Upper lobe of left lung (tissue), 4 donors: ENCODE measurements around the gene CNN2.

Experiments used
- EP300 ChIP-seq, 4 donors: sonication (generic); formaldehyde crosslinking; IDR thresholded peaks; one replicate each; pipeline ENCODE4 v1.5.1; 2017; ENCODE audit warnings: antibody characterized with exemption in 4 of 4, control low read depth in 2 of 4
- POLR2AphosphoS5 ChIP-seq, 2 donors: sonication (generic); formaldehyde crosslinking; IDR thresholded peaks; one replicate each; pipeline ENCODE4 v1.5.1; 2017; ENCODE audit warnings: antibody characterized with exemption in 2 of 2
- TF ChIP-seq, protein P1 (sequence below), 6 experiments: fragments of 450-650 bp in 4 of 6; fragments of 200-600 bp in 2 of 6; sonication (generic) in 2 of 6; IDR thresholded peaks; one replicate each; pipeline ENCODE4 v1.5.1; 2016 to 2019; ENCODE audit warnings: antibody characterized with exemption in 6 of 6

DNA sequence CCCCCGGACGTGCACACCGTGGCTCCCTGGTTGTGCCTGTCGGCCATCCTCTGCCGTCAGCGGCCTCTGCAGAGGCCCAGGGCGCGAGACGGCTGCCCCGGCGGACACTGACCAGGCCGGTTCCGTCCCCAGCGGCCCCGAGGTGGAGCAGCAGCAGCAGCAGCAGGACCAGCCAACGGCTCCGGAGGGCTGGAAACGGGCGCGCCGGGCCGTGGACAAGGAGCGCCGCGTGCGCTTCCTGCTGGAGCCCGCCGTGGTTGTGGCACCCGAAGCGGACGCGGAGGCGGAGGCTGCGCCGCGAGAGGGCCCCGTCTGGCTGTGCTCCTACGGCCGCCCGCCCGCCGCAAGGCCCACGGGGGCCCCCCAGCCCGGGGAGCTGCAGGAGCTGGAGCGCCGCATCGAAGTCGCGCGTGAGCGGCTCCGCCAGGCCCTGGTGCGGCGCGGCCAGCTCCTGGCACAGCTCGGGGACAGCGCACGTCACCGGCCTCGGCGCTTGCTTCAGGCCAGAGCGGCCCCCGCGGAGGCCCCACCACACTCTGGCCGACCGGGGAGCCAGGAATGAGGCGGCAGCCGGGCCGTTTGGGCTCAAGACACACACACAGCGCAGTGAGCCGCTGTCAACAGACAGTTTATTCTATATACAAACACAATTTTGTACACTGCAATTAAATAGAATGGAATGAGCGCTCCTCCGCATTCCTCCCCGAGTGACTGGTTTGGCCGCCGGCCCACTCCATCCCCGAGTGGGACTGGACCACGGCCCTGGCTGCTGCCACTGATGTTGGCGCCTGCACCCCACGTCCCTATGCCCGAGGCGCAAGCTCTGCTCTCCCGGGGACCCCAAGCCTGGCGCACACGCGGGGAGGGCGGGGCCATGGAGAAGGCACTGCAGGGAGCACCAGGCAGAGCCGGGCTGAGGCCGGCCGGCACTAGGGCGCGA, 17.1 kb upstream of the CNN2 start:
- TF ChIP-seq POLR2AphosphoS5 (IDR thresholded peaks at IDR 0.05): peak in 1 of 2 donors; percentile 17
- TF ChIP-seq EP300 (IDR thresholded peaks at IDR 0.05): no peak
- TF ChIP-seq, protein P1, sequence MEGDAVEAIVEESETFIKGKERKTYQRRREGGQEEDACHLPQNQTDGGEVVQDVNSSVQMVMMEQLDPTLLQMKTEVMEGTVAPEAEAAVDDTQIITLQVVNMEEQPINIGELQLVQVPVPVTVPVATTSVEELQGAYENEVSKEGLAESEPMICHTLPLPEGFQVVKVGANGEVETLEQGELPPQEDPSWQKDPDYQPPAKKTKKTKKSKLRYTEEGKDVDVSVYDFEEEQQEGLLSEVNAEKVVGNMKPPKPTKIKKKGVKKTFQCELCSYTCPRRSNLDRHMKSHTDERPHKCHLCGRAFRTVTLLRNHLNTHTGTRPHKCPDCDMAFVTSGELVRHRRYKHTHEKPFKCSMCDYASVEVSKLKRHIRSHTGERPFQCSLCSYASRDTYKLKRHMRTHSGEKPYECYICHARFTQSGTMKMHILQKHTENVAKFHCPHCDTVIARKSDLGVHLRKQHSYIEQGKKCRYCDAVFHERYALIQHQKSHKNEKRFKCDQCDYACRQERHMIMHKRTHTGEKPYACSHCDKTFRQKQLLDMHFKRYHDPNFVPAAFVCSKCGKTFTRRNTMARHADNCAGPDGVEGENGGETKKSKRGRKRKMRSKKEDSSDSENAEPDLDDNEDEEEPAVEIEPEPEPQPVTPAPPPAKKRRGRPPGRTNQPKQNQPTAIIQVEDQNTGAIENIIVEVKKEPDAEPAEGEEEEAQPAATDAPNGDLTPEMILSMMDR (IDR thresholded peaks at IDR 0.05): no peak
